ENCODE results near the gene SPRYD3.

Gene SPRYD3

GRCh38 chr12:53056296-53056695 lies 22.9 kb downstream of the SPRYD3 start:
- no peaks in the 10 kb centered on the region for H3K79me2 ChIP-seq (ENCODE audit: control insufficient read depth, low read length)
- peaks cover 5% of the 10 kb centered on the region for H3K27me3 ChIP-seq (ENCODE audit: control insufficient read depth, low read length)
- H3K9me3 ChIP-seq (ENCODE audit: control insufficient read depth, insufficient read depth, low read length) = no peaks in the 10 kb centered on the region
- no peak overlapping the region for H3K4me2 ChIP-seq (ENCODE audit: low read length)
- H3K27ac ChIP-seq (ENCODE audit: low read depth, low read length) = no peak overlapping the region
- H3K4me1 ChIP-seq (ENCODE audit: control insufficient read depth, low read length) = peaks cover 9% of the 10 kb centered on the region
- no peaks in the 10 kb centered on the region for H3K9me2 ChIP-seq (replicated peaks; ENCODE audit: control insufficient read depth, low read length)
- H3K36me3 ChIP-seq (ENCODE audit: control insufficient read depth, low read length) = no peaks in the 10 kb centered on the region
- H4K20me1 ChIP-seq (ENCODE audit: control insufficient read depth, insufficient read depth, low read depth, low read length) = 0 out of 2 replicates have a peak, but pooled peaks cover 3% of the 10 kb centered on the region
- H3K4me3 ChIP-seq (ENCODE audit: low read length) = no peak overlapping the region
- 0 out of 2 replicates have a peak, but pooled peaks cover 4% of the 10 kb centered on the region for H3F3A ChIP-seq (ENCODE audit: control insufficient read depth, insufficient read depth)
- no peak for TF ChIP-seq EZH2phosphoT487 (IDR thresholded peaks at IDR 0.05; ENCODE audit: borderline replicate concordance, low read length)
- TF ChIP-seq CTCF (IDR thresholded peaks at IDR 0.05; ENCODE audit: low read depth, low read length, poor library complexity, severe bottlenecking) = no peak

- H3K27ac ChIP-seq (ENCODE audit: low read depth, low read length) = no peak overlapping the region
Observed at GRCh38 chr12:53055471-53056266, 23.5 kb downstream of the SPRYD3 start.

GRCh38 chr12:53054112-53054878 lies 24.9 kb downstream of the SPRYD3 start:
- Histone ChIP-seq H3K4me1 (ENCODE audit: control insufficient read depth, low read length) (peaks cover 9% of the 10 kb centered on the region), H3K9me3 (ENCODE audit: control insufficient read depth, insufficient read depth, low read length) (no peaks in the 10 kb centered on the region), H3K36me3 (ENCODE audit: control insufficient read depth, low read length) (no peaks in the 10 kb centered on the region), H3K4me3 (ENCODE audit: low read length) (peak overlapping the region; percentile 89), H3K79me2 (ENCODE audit: control insufficient read depth, low read length) (no peaks in the 10 kb centered on the region), H3K27ac (ENCODE audit: low read depth, low read length) (0 out of 2 replicates have a peak overlapping the region, but pooled peaks have one; percentile 5), H3K27me3 (ENCODE audit: control insufficient read depth, low read length) (peaks cover 5% of the 10 kb centered on the region), H4K20me1 (ENCODE audit: control insufficient read depth, insufficient read depth, low read depth, low read length) (0 out of 2 replicates have a peak, but pooled peaks cover 3% of the 10 kb centered on the region), H3F3A (ENCODE audit: control insufficient read depth, insufficient read depth) (0 out of 2 replicates have a peak, but pooled peaks cover 4% of the 10 kb centered on the region), H3K9me2 (replicated peaks; ENCODE audit: control insufficient read depth, low read length) (no peaks in the 10 kb centered on the region), H3K4me2 (ENCODE audit: low read length) (peak overlapping the region; percentile 87)
- no peak for TF ChIP-seq CTCF (IDR thresholded peaks at IDR 0.05; ENCODE audit: low read depth, low read length, poor library complexity, severe bottlenecking)
- no peak for TF ChIP-seq EZH2phosphoT487 (IDR thresholded peaks at IDR 0.05; ENCODE audit: borderline replicate concordance, low read length)

More at GRCh38 chr12:53055471-53056266, 23.5 kb downstream of the SPRYD3 start:
- Histone ChIP-seq H4K20me1 (ENCODE audit: control insufficient read depth, insufficient read depth, low read depth, low read length) (0 out of 2 replicates have a peak, but pooled peaks cover 3% of the 10 kb centered on the region), H3K4me3 (ENCODE audit: low read length) (no peak overlapping the region), H3K9me3 (ENCODE audit: control insufficient read depth, insufficient read depth, low read length) (no peaks in the 10 kb centered on the region), H3K4me1 (ENCODE audit: control insufficient read depth, low read length) (peaks cover 9% of the 10 kb centered on the region), H3K79me2 (ENCODE audit: control insufficient read depth, low read length) (no peaks in the 10 kb centered on the region), H3K27me3 (ENCODE audit: control insufficient read depth, low read length) (peaks cover 5% of the 10 kb centered on the region), H3F3A (ENCODE audit: control insufficient read depth, insufficient read depth) (0 out of 2 replicates have a peak, but pooled peaks cover 4% of the 10 kb centered on the region), H3K36me3 (ENCODE audit: control insufficient read depth, low read length) (no peaks in the 10 kb centered on the region), H3K9me2 (replicated peaks; ENCODE audit: control insufficient read depth, low read length) (no peaks in the 10 kb centered on the region), H3K4me2 (ENCODE audit: low read length) (no peak overlapping the region)
- TF ChIP-seq EZH2phosphoT487 (IDR thresholded peaks at IDR 0.05; ENCODE audit: borderline replicate concordance, low read length) (no peak), CTCF (IDR thresholded peaks at IDR 0.05; ENCODE audit: low read depth, low read length, poor library complexity, severe bottlenecking) (no peak)
